ENCODE measurements around the gene SKAP2. TPM values are rescaled to one million over a fixed set of nuclear protein-coding genes. Genes with fewer than 3 reads are reported as not detected.

SKAP2 gene
- total RNA-seq, 1 donor from 2014 or later, result 50.2 TPM

- intact Hi-C loops (cut with DNase I), result no loop called here
- Histone ChIP-seq H3K9me3 (no peaks in the 10 kb centered on the region), H3K36me3 (no peaks in the 10 kb centered on the region), H3K4me1 (no peaks in the 10 kb centered on the region), H3K27ac (no peak overlapping the region), H3K4me3 (no peak overlapping the region), H3K27me3 (no peaks in the 10 kb centered on the region)
- no peak for DNase-seq (ENCODE audit: low spot score in 2 of 2)
- TF ChIP-seq CTCF (IDR thresholded peaks at IDR 0.05), result no peak
These were observed 173.0 kb downstream of the SKAP2 start for GRCh38 chr7:26691406-26691805.

- intact Hi-C loops (cut with DNase I), result no loop called here
- Histone ChIP-seq H3K4me3 (no peak overlapping the region), H3K4me1 (no peaks in the 10 kb centered on the region), H3K9me3 (no peaks in the 10 kb centered on the region), H3K36me3 (no peaks in the 10 kb centered on the region), H3K27ac (no peak overlapping the region), H3K27me3 (no peaks in the 10 kb centered on the region)
- DNase-seq (ENCODE audit: low spot score in 2 of 2), result no peak
- no peak for TF ChIP-seq CTCF (IDR thresholded peaks at IDR 0.05)
These were observed 174.1 kb downstream of the SKAP2 start for GRCh38 chr7:26690135-26690805.

GRCh38 chr7:26688936-26689506 is 175.4 kb downstream of the SKAP2 start:
- Histone ChIP-seq H3K4me1 (no peaks in the 10 kb centered on the region), H3K36me3 (no peaks in the 10 kb centered on the region), H3K4me3 (no peak overlapping the region), H3K27me3 (no peaks in the 10 kb centered on the region), H3K9me3 (no peaks in the 10 kb centered on the region), H3K27ac (no peak overlapping the region)
- intact Hi-C loops (cut with DNase I), result no loop called here
- TF ChIP-seq CTCF (IDR thresholded peaks at IDR 0.05), result no peak
- DNase-seq (ENCODE audit: low spot score in 2 of 2), result no peak

- Histone ChIP-seq H3K36me3 (no peaks in the 10 kb centered on the region), H3K4me1 (no peaks in the 10 kb centered on the region), H3K4me3 (no peak overlapping the region), H3K27me3 (no peaks in the 10 kb centered on the region), H3K27ac (no peak overlapping the region), H3K9me3 (no peaks in the 10 kb centered on the region)
- no peak for TF ChIP-seq CTCF (IDR thresholded peaks at IDR 0.05)
- no peak for DNase-seq (ENCODE audit: low spot score in 2 of 2)
- intact Hi-C loops (cut with DNase I), result no loop called here
These were observed 176.0 kb downstream of the SKAP2 start for GRCh38 chr7:26688388-26688787.

GRCh38 chr7:26687032-26687431 is 177.4 kb downstream of the SKAP2 start:
- Histone ChIP-seq H3K4me1 (no peaks in the 10 kb centered on the region), H3K9me3 (no peaks in the 10 kb centered on the region), H3K27ac (no peak overlapping the region), H3K4me3 (no peak overlapping the region), H3K27me3 (no peaks in the 10 kb centered on the region), H3K36me3 (no peaks in the 10 kb centered on the region)
- no peak for TF ChIP-seq CTCF (IDR thresholded peaks at IDR 0.05)
- intact Hi-C loops (cut with DNase I), result loop anchor here (2.0 kb wide), 2 partner anchors 456 to 474 kb away; partner anchors contain the start of gene HOXA5
- no peak for DNase-seq (ENCODE audit: low spot score in 2 of 2)
